Sigmoid colon (tissue), 4 donors: ENCODE measurements around the gene ACP4.

ENCODE experiments used
- EP300 ChIP-seq, 4 donors: sonication (generic); formaldehyde crosslinking; IDR thresholded peaks; one replicate each; pipeline ENCODE4 v1.6.1; 2017; ENCODE audit warnings: antibody characterized with exemption in 4 of 4
- POLR2A ChIP-seq, 2 donors: fragments of 450-650 bp; IDR thresholded peaks; one replicate each; pipeline ENCODE4 v1.6.1; 2016; ENCODE audit warnings: antibody characterized with exemption in 2 of 2, mild to moderate bottlenecking in 2 of 2, moderate library complexity in 2 of 2
- POLR2AphosphoS5 ChIP-seq, 4 donors: sonication (generic); formaldehyde crosslinking; IDR thresholded peaks; one replicate each; pipeline ENCODE4 v1.6.1; 2017; ENCODE audit warnings: antibody characterized with exemption in 4 of 4
- TF ChIP-seq, protein P1 (sequence below), 4 experiments: fragments of 450-650 bp in 3 of 4; fragments of 200-600 bp in 1 of 4; IDR thresholded peaks; one replicate each; pipeline ENCODE4 v1.5.1; 2016 to 2019; ENCODE audit warnings: antibody characterized with exemption in 4 of 4, mild to moderate bottlenecking in 3 of 4, moderate library complexity in 2 of 4

DNA sequence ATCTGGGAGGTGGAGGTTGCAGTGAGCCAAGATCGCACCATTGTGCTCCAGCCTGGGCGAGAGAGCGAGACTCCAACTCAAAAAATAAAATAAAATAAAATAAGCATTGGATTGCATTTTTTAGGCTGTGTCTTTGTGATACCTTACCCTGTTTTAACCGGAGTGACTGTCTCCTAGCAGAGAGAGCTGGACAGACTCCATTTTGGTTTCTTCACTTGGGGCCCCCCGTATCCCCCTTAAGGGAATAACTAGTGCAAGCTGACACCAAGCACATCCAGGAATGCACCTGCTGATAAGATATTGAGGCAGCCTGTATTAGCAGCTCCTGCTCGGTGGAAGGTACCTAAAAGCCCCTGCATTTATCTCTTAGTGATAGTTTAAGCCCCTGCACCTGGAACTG, 40.7 kb upstream of the ACP4 start:
- TF ChIP-seq, protein P1, sequence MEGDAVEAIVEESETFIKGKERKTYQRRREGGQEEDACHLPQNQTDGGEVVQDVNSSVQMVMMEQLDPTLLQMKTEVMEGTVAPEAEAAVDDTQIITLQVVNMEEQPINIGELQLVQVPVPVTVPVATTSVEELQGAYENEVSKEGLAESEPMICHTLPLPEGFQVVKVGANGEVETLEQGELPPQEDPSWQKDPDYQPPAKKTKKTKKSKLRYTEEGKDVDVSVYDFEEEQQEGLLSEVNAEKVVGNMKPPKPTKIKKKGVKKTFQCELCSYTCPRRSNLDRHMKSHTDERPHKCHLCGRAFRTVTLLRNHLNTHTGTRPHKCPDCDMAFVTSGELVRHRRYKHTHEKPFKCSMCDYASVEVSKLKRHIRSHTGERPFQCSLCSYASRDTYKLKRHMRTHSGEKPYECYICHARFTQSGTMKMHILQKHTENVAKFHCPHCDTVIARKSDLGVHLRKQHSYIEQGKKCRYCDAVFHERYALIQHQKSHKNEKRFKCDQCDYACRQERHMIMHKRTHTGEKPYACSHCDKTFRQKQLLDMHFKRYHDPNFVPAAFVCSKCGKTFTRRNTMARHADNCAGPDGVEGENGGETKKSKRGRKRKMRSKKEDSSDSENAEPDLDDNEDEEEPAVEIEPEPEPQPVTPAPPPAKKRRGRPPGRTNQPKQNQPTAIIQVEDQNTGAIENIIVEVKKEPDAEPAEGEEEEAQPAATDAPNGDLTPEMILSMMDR (IDR thresholded peaks at IDR 0.05): no peak
- no peak for TF ChIP-seq EP300 (IDR thresholded peaks at IDR 0.05)
- TF ChIP-seq POLR2A (IDR thresholded peaks at IDR 0.05): no peak
- TF ChIP-seq POLR2AphosphoS5 (IDR thresholded peaks at IDR 0.05): no peak
